Chondrocyte (in vitro differentiated cells): Measurements from ENCODE around the gene PLA2G2F. TPM values are rescaled to one million over a fixed set of nuclear protein-coding genes. Genes with fewer than 3 reads are reported as not detected.
A peak's percentile ranks its signal among the peaks of the same experiment; 100 is the strongest.

ENCODE experiments used
- DNase-seq: peaks from one replicate; pipeline ENCODE4 v3.0.0; 2021; ENCODE audit warnings: mixed read lengths, low spot score
- H3K27ac Mint-ChIP-seq: one replicate; pipeline ENCODE4 v1.8.0; 2021; ENCODE audit warnings: mild to moderate bottlenecking, moderate library complexity, mixed read lengths; ENCODE audit not compliant: unreplicated experiment
- H3K27me3 Mint-ChIP-seq: 2 replicates; pipeline ENCODE4 v1.8.0; 2021; ENCODE audit warnings: low read depth, mixed read lengths
- H3K36me3 Mint-ChIP-seq: 2 replicates; pipeline ENCODE4 v1.8.0; 2021; ENCODE audit warnings: low read depth, mixed read lengths
- H3K4me1 Mint-ChIP-seq: 2 replicates; pipeline ENCODE4 v1.8.0; 2021; ENCODE audit warnings: low read depth, mild to moderate bottlenecking, mixed read lengths
- H3K4me3 Mint-ChIP-seq: one replicate; pipeline ENCODE4 v1.8.0; 2021; ENCODE audit warnings: mild to moderate bottlenecking, moderate library complexity, mixed read lengths; ENCODE audit not compliant: unreplicated experiment
- H3K9me3 Mint-ChIP-seq: 2 replicates; pipeline ENCODE4 v1.8.0; 2021; ENCODE audit warnings: low read depth, mixed read lengths
- CTCF ChIP-seq: fragments of 200-600 bp; sonication (generic); IDR thresholded peaks from 2 replicates; pipeline ENCODE4 v1.5.0; 2021; ENCODE audit warnings: antibody characterized with exemption, mild to moderate bottlenecking, moderate library complexity
- total RNA-seq: library from RNA; stranded (reverse); gene quantifications from 3 replicates; pipeline ENCODE4 v1.2.1, GENCODE V29; 2021

The PLA2G2F gene
- total RNA-seq, 1 donor from 2014 or later, result not detected

- Mint-ChIP-seq H3K27ac (no peak overlapping the region), H3K4me1 (no peaks in the 10 kb centered on the region), H3K36me3 (peaks cover 3% of the 10 kb centered on the region), H3K4me3 (no peak overlapping the region), H3K9me3 (peaks cover 21% of the 10 kb centered on the region), H3K27me3 (peaks cover 20% of the 10 kb centered on the region)
- DNase-seq, result no peak
- no peak for TF ChIP-seq CTCF
Measured at GRCh38 chr1:20166051-20166450, 26.9 kb downstream of the PLA2G2F start.

GRCh38 chr1:20167126-20167525 is 28.0 kb downstream of the PLA2G2F start:
- Mint-ChIP-seq H3K9me3 (peaks cover 13% of the 10 kb centered on the region), H3K27me3 (peaks cover 20% of the 10 kb centered on the region), H3K4me3 (no peak overlapping the region), H3K36me3 (peaks cover 2% of the 10 kb centered on the region), H3K27ac (no peak overlapping the region), H3K4me1 (no peaks in the 10 kb centered on the region)
- no peak for TF ChIP-seq CTCF
- DNase-seq, result no peak

GRCh38 chr1:20168564-20169491 is 29.7 kb downstream of the PLA2G2F start:
- H3K9me3 Mint-ChIP-seq, result no peaks in the 10 kb centered on the region
- H3K36me3 Mint-ChIP-seq, result peaks cover 2% of the 10 kb centered on the region
- no peak for TF ChIP-seq CTCF
- DNase-seq, result no peak
- no peak overlapping the region for H3K4me3 Mint-ChIP-seq
- H3K27me3 Mint-ChIP-seq, result peaks cover 24% of the 10 kb centered on the region
- no peaks in the 10 kb centered on the region for H3K4me1 Mint-ChIP-seq
- no peak overlapping the region for H3K27ac Mint-ChIP-seq

GRCh38 chr1:20169932-20170331 is 30.8 kb downstream of the PLA2G2F start:
- Mint-ChIP-seq H3K4me1 (no peaks in the 10 kb centered on the region), H3K27ac (no peak overlapping the region), H3K27me3 (peaks cover 25% of the 10 kb centered on the region), H3K9me3 (no peaks in the 10 kb centered on the region), H3K36me3 (no peaks in the 10 kb centered on the region), H3K4me3 (no peak overlapping the region)
- peak; percentile 26 for DNase-seq
- no peak for TF ChIP-seq CTCF

GRCh38 chr1:20172033-20172590 is 33.0 kb downstream of the PLA2G2F start:
- H3K36me3 Mint-ChIP-seq, result no peaks in the 10 kb centered on the region
- peaks cover 27% of the 10 kb centered on the region for H3K27me3 Mint-ChIP-seq
- no peaks in the 10 kb centered on the region for H3K9me3 Mint-ChIP-seq
- H3K4me1 Mint-ChIP-seq, result no peaks in the 10 kb centered on the region
- no peak for TF ChIP-seq CTCF
- no peak overlapping the region for H3K4me3 Mint-ChIP-seq
- H3K27ac Mint-ChIP-seq, result no peak overlapping the region
- peak; percentile 53 for DNase-seq
